NCI-H2029 (cell line): ENCODE data around the gene DICER1.
A peak's percentile ranks its signal among the peaks of the same experiment; 100 is the strongest.

Experiments used
- DNase-seq: peaks from one replicate; lab custom pipeline; 2025; lab: John Stamatoyannopoulos, UW

Gene DICER1

DNA sequence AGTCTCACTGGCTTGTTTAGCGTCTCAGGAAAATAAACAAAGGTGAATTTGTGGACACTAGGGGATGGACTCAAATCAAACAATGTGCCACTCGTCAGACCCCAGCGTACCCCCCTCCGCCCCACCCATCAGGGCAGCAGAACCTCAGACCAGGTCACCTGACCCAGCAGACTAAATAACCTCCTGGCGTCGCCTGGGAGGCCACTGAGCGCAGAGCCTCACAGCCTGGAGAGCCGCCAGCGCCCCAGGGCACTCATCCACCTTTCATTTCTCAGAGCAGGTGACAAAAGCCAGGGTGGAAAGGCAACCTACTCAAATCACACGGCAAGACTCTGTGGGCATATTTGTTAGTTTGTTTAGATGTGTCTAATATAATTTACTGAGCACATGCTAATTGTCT lies 100.9 kb downstream of the DICER1 start:
- DNase-seq, result peak; percentile 61

DNA sequence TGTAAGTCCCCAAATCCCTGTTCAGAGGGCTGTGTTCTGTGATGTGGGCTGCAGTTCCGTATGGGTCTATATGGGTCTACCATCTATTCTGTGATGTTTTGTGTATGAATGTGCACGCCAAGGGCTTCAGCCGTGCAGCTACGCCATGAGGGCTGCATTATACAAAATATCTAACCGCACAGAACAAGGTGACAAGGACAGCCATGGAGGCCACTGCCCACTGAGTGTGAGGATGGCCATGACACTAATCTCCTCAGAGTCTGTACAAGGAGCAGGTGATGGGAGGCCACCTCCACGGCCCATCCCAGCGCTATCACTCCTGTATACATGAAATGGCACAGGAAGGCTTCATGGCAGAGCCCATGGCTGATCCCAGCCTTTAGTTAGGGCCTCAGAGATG lies 102.0 kb downstream of the DICER1 start:
- DNase-seq, result no peak

DNA sequence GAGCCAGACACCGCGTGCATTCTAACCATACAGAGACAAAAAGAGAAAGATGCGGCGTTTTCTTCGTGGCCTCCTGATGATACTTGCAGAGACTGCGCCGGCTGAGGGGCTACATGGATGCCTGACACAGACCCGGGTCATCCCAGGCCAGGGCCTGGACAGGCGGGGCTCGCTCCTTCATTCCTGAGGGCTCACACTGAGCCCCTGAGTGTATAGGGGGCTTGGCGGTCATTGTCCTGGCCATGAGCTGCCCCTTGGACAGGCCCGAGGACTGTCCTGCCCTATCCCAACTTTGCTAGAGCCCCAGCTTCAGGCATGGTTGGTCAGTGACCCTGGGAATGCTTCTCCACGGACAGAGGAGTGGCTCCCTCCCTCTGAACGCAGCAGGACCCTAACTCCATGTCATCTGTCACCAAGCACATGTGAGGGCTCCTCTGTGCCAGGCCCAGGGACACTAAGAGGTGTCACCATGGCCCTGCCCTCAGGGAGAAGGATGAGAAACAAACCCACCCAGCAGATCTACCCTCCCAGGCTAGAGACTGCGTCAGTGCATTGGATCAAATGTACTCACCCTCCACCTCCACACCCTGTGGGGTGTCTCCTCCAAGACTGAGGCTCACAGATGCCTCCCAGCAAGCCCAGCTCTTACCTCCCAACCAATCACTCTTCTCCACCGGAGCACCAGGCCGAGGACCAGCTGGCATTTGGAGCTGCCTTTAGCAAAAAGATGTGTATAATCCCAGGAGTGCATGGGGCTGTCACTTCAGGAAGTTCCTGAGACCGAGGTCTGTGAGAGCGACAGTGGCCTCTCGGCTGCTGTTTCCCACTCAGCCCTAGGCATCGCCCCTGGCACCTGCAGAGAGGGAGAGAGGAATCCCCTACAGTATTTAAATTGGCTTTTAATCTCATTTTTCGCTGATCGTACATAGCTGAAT lies 102.7 kb downstream of the DICER1 start:
- DNase-seq, result no peak

DNA sequence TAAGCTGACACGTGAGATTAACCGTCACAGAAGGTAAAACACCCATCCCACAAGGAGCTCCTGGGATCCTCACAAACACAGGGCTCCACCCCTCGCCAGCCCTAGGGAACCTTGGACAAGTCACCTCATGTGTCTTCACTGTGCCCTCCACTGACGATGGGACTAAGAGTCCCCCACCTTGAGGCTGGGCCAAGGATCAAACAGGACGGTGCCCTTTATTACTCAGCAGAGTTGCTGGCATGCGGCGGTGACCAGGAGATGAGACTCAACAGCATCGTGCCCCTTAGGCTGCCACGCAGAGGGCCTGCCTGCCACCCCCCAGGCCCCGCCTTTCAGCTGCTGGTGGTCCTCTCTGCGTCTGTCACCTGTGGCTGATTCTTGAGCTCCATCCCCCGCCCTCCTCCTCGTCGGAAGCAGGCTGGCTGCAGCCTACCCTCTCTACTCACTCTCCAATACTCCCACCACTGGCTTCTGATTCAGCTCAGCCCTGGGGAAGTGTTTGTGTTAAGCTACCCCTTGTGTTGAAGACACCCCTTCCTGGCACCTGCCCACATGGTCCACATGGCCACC lies 105.2 kb downstream of the DICER1 start:
- DNase-seq, result no peak

DNA sequence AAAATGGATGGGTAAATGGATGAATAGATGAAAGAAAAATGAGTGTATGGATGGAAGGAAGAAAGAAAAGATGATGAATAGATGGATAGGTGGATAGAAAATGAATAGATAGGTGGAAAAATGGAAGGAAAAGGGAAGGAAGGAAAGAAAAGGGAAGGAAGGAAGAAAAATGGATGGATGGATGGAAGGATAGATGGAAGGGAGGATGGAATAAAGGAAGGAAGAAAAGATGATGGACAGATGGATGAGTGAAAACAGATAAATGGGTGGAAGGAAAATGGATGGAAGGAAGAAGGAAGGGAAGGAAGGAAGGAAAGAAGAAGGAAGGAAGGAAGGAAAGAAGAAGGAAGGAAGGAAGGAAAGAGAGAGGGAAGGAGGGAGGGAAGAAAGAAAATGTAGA lies 107.4 kb downstream of the DICER1 start:
- DNase-seq, result no peak

DNA sequence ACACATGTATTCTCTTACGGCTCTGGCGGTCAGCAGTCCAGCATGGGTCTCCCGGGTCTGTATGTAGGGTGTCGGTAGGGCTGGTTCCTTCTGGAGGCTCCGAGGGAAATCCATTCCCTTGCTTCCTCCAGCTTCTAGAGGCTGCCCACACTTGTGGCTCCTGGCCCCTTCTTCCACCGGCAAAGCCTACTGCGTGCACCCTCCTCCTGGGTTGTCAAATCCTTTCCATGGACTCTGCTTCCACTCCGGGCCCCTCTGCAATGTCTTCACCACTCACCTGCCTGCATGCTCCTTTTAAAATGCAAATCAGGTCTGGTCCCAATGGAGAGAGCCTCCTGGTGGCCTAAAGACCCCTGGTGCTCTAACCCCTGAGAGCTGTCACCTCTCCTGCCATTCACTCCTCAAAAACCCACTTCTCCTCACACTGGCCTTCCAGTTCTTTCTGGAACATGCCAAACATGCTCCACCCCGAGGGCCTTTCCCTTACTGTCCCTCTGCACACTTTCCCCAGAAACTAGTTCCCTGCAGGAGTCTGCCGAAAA lies 108.5 kb downstream of the DICER1 start:
- DNase-seq, result no peak

DNA sequence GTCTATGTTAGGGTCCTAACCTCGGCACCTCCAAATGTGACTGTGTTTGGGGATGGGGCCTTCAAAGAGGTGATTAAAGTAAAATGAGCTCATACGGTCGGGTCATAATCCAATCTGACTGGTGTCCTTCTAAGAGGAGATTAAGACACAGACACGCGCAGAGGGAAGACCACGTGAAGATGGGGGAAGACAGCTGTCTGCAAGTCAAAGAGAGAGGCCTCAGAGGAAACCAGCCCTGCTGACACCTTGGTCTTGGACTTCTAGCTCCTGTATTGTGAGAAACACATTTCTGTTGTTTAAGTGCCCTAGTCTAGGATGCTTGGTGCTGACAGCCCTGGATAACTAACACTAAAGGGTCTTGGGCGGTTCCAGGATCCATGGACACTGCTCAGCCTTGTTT lies 109.6 kb downstream of the DICER1 start:
- DNase-seq, result no peak

DNA sequence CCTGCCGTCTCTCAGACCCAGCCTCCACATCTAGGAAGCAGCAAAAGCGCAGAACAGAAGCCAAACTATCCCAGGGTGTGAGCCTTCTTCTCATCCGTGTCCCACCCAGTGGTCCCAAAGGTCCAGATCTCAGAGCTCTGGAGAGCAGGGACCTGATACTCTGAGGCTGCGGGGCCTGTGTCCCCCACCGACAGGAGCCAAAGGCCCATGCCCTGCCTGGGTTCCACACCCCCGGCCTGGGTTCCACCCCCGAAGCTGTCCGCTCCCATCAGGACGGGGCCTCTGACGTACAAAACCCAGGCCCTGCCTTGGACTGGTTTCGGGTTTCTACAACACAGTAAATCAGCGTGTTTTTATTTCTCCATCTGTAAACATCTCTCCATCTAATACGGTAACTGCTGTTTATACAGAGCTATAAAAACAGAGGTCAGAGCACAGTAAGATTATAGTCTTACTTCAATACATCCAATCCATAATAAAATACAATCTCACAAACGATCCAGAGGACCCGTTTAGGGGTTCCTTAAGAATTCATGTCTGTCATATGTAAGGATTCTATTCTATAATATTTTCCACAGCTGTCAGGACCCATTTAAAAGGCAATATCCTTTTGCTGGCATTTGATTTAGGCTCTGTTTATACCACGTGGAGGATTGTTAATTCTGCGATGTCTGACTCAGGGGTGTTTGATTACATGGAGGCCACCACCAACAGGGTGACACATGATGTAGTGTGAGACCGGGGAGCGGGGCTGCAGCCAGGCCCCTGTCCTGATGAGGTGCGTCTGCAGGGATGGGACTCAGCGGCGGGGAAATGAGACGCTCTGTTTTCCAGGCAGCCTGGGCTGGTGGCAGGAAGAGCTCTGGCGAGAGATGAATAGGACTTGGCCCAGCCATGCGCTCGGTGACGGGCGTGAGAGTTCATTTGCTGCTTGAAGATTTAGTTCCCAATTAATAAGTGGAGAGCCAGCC lies 110.3 kb downstream of the DICER1 start:
- no peak for DNase-seq

DNA sequence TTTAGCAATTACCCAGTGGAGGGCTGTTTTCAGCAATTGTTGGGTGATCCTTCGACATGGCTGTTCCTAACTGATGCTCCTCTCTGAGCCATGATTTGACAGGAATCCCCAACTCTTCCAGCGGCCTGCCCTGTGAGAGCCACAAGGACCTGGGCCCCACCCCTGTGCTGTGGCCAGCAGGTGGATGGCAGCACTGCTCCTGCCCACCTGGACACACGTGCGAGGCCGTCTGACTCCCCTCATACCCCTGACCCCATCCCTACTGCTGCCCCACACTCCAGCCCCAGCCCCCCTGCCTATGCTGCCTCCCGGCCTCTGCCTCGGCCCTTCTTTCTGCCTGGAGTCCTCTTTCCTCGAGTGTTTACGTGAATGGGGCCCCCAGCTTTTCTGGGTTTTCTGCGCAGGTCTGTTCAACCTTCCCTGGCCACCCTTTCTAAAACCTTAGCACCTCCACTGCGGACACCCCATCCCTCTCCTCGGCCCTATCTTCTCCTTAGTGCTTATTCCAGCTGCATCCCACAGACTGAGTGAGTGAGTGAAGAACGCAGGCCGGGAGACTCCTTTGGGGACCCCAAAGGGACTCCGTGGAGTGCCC lies 111.4 kb downstream of the DICER1 start:
- DNase-seq, result no peak

DNA sequence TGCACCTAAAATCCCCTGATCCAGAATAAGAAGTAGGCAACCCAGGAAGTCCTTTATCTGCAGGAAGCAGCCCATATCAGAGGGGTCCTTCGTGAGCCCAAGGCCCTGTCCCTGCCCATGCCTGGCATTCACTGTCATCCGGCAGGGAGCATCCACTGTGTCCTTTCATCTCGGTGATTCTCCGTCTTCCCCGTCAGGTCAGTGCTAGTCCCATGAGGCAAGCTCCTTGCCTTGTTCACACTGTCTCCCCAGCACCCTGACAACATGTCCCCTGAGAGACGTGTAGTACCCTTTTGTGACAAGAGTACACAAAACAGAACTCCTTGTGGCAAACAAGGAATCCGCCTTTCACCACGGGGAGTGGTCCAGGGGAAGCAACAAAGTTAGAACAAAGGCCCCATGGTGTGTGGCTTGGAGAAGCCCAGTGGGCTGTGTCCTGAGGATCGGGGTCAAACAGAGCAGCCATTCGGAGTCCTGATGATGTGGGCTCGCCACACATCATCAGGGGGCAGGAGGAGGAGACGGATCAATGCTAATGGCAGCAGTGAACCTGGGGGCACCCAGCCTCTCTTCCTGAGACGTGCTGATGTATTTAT lies 112.1 kb downstream of the DICER1 start:
- no peak for DNase-seq

DNA sequence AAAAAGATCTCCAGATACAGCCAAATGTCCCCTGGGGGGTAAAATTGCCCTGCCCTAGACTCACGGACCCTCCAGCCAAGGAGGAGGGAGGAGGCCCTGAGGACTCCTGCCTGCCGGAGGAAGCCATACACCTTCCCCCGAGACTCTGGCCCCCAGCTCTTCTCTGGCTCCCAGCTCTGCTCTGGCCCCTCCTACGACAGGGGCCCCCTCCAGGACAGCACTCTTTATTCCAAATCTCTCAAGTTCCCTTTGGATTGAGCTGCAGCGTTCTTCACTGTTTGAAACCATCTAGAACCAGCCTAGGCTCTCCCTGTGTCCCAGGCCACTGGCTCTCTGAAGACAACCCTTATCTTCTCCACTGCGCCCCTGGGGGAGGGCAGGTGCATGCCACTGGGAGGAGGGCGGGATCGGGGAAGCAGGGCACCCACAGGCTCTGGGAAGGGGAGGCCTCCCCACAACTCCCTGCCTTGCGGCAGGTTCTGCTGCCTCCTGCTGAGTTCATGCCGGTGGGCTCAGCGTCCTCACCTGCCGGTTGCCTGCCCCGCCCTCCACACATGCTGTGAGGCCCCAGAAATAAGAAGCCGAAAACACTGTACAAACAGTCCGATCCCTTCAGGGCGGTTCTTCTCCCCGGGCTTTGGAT lies 112.7 kb downstream of the DICER1 start:
- DNase-seq, result no peak

DNA sequence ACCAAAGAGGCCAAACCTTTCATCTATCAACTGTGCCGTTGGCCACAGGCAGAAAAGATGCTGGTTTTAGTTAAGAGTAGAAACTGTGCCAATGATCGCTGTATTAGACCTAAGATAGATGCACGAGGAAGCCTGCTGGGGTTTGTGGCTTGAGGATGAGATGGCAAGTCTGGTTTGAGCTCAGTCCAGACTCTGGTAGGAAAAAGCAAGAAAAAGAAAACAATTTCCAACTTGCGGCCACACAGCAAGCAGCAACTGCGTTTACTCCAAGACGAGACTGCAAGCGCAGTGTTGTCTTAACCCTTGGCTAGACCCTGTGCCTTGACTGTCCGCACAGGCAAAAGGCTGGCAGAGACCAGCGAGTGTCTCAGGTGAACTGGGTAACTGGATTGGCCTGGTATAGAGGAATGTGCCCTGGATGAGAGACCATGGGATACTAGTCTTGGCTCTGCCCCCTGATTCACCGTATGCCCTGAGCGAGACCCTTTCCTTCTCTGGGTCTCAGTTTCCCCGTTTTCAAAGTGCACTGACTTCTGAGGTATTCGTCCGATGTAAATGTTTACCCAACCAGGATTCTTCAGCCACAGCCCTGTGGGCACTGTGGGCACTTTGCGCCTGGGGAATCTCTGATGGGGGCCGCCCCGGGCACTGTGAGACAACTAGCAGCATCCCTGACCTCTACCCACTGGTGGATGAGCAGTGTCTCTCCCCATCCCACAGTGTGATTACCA lies 113.4 kb downstream of the DICER1 start:
- DNase-seq, result no peak

DNA sequence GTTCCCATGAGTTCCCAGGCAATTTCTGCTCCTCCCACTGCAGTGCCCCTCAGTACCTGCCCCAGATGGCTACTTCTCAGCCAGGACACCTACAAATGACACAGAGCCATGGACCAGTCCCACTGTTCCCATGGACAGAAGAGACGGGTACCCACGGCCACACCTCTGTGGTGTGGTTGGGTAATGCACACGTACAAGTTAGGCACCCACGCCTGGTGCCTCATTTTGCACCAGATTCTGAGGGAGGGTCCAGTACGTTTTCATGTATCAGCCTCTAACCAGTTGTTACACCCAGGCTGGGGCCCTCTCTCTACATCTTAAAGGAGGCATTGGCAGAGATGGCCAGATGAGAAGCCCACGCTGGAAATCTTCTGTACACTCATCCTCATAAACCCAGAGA lies 114.0 kb downstream of the DICER1 start:
- DNase-seq, result no peak

DNA sequence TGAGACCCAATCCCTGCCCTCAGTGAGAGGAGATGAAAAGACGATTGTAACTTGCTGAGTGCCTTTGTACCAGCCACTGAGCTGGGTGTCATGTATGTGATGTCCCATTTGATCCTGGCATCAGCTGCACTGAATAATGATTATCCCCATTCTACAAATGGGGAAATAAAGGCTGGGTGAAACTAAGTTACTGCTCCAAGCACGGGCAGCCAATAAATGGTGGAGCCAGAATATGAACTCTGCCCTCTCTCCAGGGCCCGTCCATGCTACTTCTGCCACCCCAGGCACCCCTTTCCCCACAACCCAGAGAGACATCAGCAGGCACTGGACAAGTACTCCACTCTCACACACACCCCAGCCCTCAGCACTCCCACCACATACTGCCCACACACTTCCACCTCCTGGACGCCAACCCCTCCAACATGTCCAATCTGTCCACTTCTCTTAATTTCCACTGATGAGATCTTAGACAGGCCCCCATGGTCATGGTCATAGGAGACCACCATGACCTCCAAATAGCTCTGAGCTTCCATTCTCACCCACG lies 115.8 kb downstream of the DICER1 start:
- no peak for DNase-seq

DNA sequence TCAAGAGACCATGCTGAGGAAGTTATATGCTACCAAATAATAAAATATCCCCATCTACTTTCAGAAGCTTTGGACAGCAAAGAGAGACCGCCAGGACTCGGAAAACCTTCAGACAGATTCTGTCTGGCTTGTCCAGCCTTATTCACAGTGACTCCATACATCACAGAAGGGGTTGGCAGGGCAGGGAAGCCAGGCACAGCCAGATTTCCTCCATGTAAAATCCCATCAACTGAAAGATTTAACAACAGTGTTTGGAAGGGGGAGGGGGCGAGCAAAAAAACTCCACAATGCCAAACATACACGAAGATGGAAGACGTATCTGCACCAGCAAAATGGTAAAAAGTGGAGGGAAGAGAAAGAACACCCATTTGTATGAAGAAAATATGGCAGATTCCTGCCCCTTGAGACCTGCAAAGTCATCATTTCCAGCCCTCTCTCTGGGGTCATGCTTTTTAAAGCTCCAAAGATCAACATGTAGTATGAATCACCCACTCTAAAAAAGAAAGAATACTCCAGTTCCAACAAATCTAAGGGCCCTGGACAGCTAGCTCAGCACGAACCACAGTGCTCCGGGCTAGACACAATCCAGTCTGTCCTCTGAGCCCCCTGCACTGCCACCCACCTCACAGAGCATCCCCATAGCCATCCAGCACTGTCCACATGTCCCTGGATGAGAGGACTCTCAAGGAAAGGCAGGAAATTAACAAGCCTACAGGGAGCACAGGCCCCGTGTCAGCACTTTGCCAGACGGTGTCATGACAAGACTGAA lies 116.4 kb downstream of the DICER1 start:
- no peak for DNase-seq

DNA sequence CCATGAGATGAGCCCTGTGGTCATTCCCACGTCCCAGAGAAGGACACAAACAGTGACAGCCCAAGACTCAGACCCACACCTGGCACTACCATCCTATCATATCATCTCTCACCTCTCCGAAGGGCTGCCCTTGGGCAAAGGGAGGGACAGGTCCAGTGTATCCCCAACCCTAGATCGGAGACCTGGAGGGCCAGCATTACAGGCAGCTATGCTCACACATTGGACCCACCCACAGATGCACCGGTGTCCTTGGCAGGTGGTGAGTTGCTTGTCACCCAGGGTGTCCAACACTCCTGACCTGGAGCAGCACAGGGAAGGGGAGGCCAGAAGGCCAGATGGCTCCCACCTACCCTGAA lies 117.4 kb downstream of the DICER1 start:
- no peak for DNase-seq

DNA sequence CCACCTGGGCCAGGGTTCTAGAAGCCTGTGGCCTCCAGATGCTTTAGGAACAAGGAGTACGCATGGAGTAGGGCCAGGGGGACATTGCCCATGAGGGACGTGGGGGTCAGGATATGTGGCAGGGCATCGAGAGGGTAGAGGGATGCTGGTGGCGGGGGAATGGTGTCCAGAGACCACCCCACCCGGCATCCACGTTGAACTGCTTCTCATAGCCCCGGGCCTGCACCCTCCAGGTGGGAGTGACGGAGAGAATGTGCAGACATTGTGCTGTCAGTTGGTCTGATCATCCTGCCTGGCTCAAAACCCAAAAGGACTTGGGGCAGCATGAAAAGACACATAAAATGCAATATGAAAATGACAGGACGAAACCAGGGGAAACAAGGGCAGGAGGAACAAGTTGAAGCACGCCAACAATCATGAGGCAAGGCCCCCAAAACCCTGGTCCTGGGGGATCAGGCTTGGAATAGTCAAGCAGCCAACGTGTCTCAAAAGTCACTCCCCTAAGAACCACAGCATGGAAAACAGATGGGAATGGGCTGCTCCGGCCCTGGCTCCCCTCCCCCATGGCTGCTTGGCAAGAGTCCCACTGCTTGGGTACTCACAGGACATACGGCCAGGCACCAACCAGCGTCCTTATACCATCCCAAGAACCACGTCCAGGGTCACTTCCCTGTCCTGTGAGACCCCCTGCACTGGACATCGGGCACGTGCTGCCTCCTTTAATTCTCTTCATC lies 117.9 kb downstream of the DICER1 start:
- no peak for DNase-seq

DNA sequence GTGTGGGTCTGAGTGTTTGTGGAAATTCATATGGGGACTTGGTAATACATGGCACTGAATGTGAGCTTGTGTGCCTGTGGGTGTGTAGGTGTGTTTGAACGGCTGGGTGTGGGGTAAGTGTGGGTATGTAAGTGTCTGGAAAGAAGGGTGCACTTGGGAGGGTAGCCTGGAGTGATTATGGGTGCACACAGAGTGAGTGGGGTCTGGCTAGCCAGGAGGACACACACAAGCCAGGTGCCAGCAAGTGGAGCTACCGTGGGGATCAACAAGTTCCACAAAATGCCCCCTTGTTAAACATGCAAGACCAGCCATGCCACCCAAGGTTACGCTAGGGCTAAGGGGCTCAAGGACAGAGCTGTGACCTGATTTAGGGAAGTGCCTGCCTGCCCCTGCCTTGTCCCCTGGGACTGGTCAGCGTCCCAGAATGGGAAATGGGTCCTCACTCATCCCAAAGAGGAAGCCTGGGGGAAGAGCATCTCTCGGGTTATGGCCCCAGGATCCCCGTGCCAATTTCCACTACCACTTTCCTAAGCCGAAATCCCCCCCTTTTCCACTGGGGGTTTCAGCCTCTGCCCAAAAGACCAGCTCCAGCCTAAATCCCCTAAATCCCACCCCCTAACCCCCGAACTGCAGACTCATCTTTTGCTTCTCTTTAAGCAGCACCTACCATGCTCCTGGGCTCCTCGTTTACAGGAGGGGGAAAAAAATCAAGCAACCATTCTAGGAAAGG lies 118.6 kb downstream of the DICER1 start:
- DNase-seq, result no peak
